ENCODE results near the gene HCAR3. TPM values are rescaled to one million over a fixed set of nuclear protein-coding genes. Genes with fewer than 3 reads are reported as not detected.
"Not testable (repeated sequence)": the region's sequence is repeated elsewhere in the genome, so short reads cannot be mapped to it uniquely, and the experiment has no call there.

The HCAR3 gene
- polyA plus RNA-seq, result not detected in 2 replicates
- polyA minus RNA-seq, result not detected in 2 replicates

- not testable (repeated sequence) for H3K9ac ChIP-seq (ENCODE audit: low read length); H3K4me2 ChIP-seq (ENCODE audit: low read length); H3K27ac ChIP-seq (ENCODE audit: low read length); H3K9me2 ChIP-seq (ENCODE audit: insufficient read depth, low read length); H3K79me2 ChIP-seq (replicated peaks; ENCODE audit: insufficient read depth, low read length); H3K4me3 ChIP-seq (ENCODE audit: low read length); H2AFZ ChIP-seq (ENCODE audit: low read depth, low read length); H3F3A ChIP-seq (ENCODE audit: insufficient read depth, low read length, poor library complexity, severe bottlenecking); H3K27me3 ChIP-seq (ENCODE audit: insufficient read depth, low read depth, low read length); H3K9me3 ChIP-seq (ENCODE audit: low read length); H4K20me1 ChIP-seq (ENCODE audit: insufficient read depth); H3K36me3 ChIP-seq (ENCODE audit: insufficient read depth, low read length)
Observed at GRCh38 chr12:122716658-122717057, at the start of gene HCAR3. TSS of gene HCAR3 (minus strand) at chr12:122716811. CDS start at chr12:122716737, 74 bp downstream.

- H3F3A ChIP-seq (ENCODE audit: insufficient read depth, low read length, poor library complexity, severe bottlenecking), result peaks cover 3% of the 10 kb centered on the region
- no peaks in the 10 kb centered on the region for H3K9me3 ChIP-seq (ENCODE audit: low read length)
- H3K79me2 ChIP-seq (replicated peaks; ENCODE audit: insufficient read depth, low read length), result peaks cover 23% of the 10 kb centered on the region
- no peaks in the 10 kb centered on the region for H3K27me3 ChIP-seq (ENCODE audit: insufficient read depth, low read depth, low read length)
- H3K27ac ChIP-seq (ENCODE audit: low read length), result no peak overlapping the region
- no peaks in the 10 kb centered on the region for H3K36me3 ChIP-seq (ENCODE audit: insufficient read depth, low read length)
- H3K9ac ChIP-seq (ENCODE audit: low read length), result no peak overlapping the region
- no peak overlapping the region for H3K4me2 ChIP-seq (ENCODE audit: low read length)
- H4K20me1 ChIP-seq (ENCODE audit: insufficient read depth), result no peaks in the 10 kb centered on the region
- H3K4me3 ChIP-seq (ENCODE audit: low read length), result no peak overlapping the region
- no peak overlapping the region for H2AFZ ChIP-seq (ENCODE audit: low read depth, low read length)
- TF ChIP-seq REST (IDR thresholded peaks at IDR 0.05; ENCODE audit: borderline replicate concordance) (no peak), EP300 (conservative IDR thresholded peaks at IDR 0.05; ENCODE audit: poor library complexity, severe bottlenecking) (no peak), MXI1 (conservative IDR thresholded peaks at IDR 0.05; ENCODE audit: poor library complexity, severe bottlenecking) (no peak), RAD21 (conservative IDR thresholded peaks at IDR 0.05) (no peak), SMC3 (conservative IDR thresholded peaks at IDR 0.05; ENCODE audit: poor library complexity) (no peak), CTCF (IDR thresholded peaks at IDR 0.05; ENCODE audit: poor library complexity, severe bottlenecking) (no peak), EZH2 (IDR thresholded peaks at IDR 0.05; ENCODE audit: borderline replicate concordance, insufficient read depth, low read length, poor library complexity, severe bottlenecking) (no peak), POLR2AphosphoS5 (IDR thresholded peaks at IDR 0.05) (no peak), TAF1 (IDR thresholded peaks at IDR 0.05; ENCODE audit: low read depth) (no peak)
- H3K9me2 ChIP-seq (ENCODE audit: insufficient read depth, low read length), result no peaks in the 10 kb centered on the region
Observed at GRCh38 chr12:122757568-122757967, 41.0 kb upstream of the HCAR3 start.

GRCh38 chr12:122754790-122755189 is 38.2 kb upstream of the HCAR3 start:
- Histone ChIP-seq H3K4me2 (ENCODE audit: low read length) (no peak overlapping the region), H3K9me3 (ENCODE audit: low read length) (no peaks in the 10 kb centered on the region), H3K36me3 (ENCODE audit: insufficient read depth, low read length) (no peaks in the 10 kb centered on the region), H3K27me3 (ENCODE audit: insufficient read depth, low read depth, low read length) (no peaks in the 10 kb centered on the region), H2AFZ (ENCODE audit: low read depth, low read length) (no peak overlapping the region), H3K4me3 (ENCODE audit: low read length) (peak overlapping the region; percentile 98), H3K9ac (ENCODE audit: low read length) (peak overlapping the region; percentile 93), H4K20me1 (ENCODE audit: insufficient read depth) (no peaks in the 10 kb centered on the region), H3F3A (ENCODE audit: insufficient read depth, low read length, poor library complexity, severe bottlenecking) (peaks cover 3% of the 10 kb centered on the region), H3K79me2 (replicated peaks; ENCODE audit: insufficient read depth, low read length) (peaks cover 23% of the 10 kb centered on the region), H3K9me2 (ENCODE audit: insufficient read depth, low read length) (no peaks in the 10 kb centered on the region), H3K27ac (ENCODE audit: low read length) (no peak overlapping the region)
- TF ChIP-seq POLR2AphosphoS5 (IDR thresholded peaks at IDR 0.05) (no peak), REST (IDR thresholded peaks at IDR 0.05; ENCODE audit: borderline replicate concordance) (no peak), TAF1 (IDR thresholded peaks at IDR 0.05; ENCODE audit: low read depth) (no peak), EP300 (conservative IDR thresholded peaks at IDR 0.05; ENCODE audit: poor library complexity, severe bottlenecking) (no peak), EZH2 (IDR thresholded peaks at IDR 0.05; ENCODE audit: borderline replicate concordance, insufficient read depth, low read length, poor library complexity, severe bottlenecking) (no peak), CTCF (IDR thresholded peaks at IDR 0.05; ENCODE audit: poor library complexity, severe bottlenecking) (no peak), MXI1 (conservative IDR thresholded peaks at IDR 0.05; ENCODE audit: poor library complexity, severe bottlenecking) (no peak), RAD21 (conservative IDR thresholded peaks at IDR 0.05) (no peak), SMC3 (conservative IDR thresholded peaks at IDR 0.05; ENCODE audit: poor library complexity) (no peak)
